ENCODE measurements around the gene GOLGA8R.
"Not testable (repeated sequence)": the region's sequence is repeated elsewhere in the genome, so short reads cannot be mapped to it uniquely, and the experiment has no call there.

The GOLGA8R gene, protein sequence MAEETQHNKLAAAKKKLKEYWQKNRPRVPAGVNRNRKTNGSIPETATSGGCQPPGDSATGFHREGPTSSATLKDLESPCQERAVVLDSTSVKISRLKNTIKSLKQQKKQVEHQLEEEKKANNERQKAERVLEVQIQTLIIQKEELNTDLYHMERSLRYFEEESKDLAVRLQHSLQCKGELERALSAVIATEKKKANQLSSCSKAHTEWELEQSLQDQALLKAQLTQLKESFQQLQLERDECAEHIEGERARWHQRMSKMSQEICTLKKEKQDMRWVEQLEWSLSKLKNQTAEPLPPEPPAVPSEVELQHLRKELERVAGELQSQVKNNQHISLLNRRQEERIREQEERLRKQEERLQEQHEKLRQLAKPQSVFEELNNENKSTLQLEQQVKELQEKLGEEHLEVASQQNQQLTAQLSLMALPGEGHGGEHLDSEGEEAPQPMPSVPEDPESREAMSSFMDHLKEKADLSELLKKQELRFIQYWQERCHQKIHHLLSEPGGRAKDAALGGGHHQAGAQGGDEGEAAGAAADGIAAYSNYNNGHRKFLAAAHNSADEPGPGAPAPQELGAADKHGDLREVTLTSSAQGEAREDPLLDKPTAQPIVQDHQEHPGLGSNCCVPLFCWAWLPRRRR

DNA sequence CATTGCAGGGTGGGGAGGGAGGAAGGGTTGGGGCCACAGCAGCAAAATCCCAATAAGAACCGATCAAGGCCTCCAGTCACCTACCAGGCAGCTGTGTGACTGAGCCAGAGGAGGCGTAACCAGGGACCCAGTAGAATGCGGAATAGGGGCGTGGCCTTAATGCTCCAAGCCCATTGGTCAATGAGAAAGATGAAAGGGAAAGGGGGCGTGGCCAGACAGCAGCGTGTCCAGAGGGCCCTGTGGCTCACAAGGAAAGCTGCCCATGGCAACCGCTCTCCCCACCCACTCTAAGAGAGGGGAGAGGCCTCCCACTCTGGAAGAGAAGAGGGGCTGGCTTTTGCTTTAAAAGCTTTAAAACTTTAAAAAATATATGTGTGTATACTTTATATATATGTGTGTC lies at the start of gene GOLGA8R:
GOLGA8R (minus strand) TSS at position 101 of the 400 bp plus-strand sequence; CDS start at position 3, 98 bp downstream.
- DNase-seq = not testable (repeated sequence)

DNA sequence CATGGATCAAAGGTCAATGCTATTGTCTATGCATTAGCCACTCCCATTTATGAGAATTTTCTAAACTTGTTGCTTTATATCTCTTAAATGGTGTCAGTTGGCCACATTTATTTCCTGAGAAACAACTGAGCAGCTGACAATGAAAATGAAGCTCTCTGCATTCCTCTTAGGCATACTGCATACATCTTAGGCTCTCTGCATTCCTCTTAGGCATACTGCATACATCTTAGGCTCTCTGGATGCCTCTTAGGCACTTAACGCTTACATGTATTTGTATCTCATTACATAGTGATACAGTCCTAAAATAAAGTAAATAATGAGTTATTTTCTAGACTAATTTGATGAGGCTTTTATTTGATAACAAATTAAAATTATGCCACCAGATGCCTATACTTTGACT lies 49.8 kb upstream of the GOLGA8R start:
- not testable (repeated sequence) for DNase-seq

DNA sequence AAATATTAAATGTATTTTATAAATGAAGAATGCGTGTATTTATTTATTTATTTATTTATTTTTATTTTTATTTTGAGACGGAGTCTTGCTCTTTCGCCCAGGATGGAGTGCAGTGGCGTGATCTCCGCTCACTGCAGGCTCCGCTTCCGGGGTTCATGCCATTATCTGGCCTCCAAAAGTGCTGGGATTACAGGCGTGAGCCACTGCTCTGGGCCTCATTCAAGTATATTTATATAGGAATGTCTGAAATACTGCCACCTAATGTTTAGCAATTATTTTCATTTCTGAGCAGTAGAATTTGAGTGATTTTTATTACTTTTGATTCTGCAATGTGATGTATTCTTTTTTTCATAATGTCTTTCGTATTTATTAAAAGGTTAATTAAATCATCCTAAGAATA lies 48.1 kb upstream of the GOLGA8R start:
- not testable (repeated sequence) for DNase-seq

DNA sequence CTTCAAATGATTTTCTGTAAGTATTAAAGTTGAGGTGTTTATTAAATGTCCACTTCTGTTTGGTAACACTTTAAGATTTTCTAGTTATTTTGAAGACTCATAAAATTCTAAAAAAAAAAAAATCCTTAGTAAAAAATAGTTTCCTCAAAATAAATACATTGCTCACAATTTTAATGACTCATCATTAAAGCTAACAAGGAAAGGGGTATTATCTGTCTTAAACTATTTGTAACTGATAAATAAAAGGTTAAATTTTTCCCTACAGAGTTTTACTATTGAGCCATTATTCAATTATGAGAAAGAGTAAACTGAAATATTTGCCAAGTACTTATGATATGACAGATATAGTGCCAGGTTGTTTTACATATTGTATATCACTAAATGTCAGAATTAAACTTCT lies 38.6 kb upstream of the GOLGA8R start:
- DNase-seq = not testable (repeated sequence)

DNA sequence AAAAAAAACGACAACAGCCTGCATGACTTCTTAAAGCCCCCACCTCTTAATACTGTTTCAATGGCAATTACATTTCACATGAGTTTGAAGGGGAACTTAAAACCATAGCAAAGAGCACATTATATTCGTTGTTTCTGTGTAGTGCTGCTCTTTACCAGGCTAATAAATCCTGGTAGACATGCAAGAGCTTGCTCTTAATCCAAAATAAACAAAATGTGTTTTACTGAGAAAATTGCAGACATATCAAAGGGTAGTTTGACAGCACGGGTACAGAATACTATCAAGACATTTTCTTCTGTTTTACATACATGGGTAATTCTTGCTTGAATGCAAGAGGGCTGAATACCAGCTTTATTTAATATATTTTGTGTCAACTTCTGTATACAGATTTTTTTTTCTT lies 24.3 kb upstream of the GOLGA8R start:
- not testable (repeated sequence) for DNase-seq

DNA sequence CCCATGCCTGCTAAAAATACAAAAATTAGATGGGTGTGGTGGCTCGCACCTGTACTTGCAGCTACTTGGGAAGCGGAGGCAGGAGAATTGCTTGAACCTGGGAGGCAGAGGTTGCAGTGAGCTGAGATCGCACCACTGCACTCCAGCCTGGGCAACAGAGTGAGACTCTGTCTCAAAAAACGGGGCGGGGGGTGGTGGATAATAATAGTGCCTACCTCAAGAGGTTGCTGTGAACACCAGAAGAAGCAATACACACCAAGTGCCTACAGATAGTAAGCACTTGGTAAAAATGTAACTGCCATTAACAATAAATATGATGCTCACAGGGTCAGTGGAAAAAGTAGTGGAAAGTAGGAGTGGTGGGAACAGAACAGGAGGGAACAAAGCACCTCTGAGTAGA lies 21.8 kb upstream of the GOLGA8R start:
- not testable (repeated sequence) for DNase-seq

DNA sequence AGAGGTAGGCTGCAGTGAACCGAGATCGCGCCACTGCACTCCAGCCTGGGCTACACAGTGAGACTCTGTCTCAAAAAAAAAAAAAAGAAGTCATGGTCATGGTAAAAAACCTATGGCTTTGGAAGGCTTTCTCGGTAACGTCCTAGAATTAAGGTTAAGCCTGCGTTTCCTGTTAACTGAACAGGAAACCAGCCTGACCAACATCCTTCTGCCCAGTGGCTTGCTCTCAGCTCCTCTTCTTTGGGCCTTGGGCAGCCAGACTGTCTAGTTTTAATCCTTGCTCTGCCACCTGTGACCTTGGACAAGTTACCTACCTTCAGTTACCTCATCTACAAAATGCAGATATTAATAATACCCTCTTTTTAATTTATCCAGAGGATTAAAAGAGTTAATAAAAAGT lies 6.7 kb upstream of the GOLGA8R start:
- not testable (repeated sequence) for DNase-seq

DNA sequence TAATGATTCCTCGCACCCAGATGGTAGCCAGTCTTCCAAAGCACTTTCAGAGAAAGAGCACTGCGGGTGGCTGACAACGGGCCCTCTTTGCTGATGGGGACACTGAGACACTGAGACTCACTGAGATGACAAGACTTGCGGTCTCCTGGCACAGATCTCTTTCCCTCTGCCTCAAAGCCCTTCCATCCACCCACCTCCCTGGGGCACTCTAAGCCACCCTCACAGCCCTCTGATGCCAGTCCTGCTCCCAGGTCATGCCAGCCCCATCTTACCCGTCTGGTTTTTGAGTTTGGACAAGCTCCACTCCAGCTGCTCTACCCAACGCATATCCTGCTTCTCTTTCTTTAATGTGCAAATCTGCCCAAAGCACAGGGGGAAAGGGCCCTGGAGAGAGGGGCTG lies 6.4 kb downstream of the GOLGA8R start:
- not testable (repeated sequence) for DNase-seq

DNA sequence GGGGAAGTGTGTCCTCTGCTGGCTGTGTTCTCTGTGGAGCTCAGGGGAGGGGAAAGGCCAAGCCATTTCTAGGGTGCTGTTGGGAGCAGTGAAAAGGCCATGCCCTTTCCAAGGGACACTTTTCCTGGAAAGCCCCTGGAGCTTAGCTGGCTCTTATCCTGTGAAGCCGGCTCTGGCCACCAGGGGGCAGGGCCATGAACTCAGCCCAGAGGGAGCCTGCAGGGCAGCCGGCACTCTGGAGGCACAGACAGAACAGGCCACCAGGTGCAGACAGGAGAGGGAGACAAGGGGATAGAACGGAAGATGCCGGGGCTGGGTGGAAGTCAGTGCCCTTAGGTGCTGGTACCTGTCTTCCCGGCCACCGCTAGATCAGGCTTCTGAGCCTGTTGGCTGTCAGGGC lies 15.1 kb downstream of the GOLGA8R start:
- not testable (repeated sequence) for DNase-seq

DNA sequence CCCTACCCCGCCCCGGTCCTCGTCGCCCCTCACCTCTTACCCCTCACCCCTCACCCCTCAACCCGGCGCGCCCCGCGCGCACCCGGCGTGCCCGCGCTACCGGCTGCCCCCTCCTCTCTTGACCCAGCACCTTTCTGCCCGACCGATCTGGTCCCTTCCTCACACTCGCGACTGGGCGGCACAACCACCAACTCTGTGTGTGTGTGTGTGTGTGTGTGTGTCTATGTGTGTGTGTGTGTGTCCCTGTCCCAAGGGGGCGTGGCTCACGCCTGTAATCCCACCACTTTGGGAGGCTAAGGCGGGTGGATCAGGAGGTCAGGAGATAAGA lies 20.4 kb downstream of the GOLGA8R start:
- not testable (repeated sequence) for DNase-seq

DNA sequence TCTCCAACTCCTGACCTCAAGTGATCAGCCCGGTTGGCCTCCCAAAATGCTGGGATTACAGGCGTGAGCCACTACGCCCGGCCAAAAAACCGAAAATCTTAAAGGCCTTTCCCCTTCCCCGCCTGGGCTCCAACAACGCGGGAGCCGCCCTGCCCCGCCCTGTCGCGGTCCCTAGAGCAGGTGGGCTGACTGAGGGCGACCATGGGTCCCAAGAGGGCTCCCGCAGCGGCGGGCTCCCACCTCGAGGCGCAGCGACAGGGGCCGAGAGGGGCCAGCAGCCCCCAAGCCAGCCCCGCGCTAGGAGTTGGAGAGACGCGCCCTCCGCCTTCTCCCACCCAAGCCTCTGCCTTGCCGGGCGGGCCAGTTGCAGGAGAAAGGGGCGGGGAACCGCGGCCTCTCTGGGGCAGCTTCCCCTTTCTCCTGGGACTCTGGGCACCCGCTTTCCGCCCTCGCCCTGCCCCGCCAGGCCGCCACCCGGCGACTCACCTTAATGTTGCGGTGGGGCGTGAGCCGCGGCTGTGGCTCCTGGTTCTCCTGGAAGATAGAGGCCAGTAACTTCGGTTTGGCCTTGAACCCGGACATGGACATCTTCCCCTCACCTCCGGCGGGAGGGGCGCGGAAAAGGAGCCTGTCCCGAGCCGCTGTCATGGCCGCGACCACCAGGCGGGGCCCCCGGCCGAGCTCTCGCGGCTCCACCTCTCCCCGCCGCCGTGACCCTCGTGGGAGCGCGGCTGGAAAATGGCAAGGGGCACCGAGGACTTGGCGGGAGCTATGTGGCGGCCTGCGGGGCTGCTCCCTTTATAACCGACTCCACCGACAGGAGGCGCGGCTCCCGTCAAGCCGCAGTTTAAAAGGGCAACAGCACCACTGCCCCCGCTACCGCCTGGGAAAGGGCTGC lies 21.0 kb downstream of the GOLGA8R start, which contains the start of gene CHRFAM7A:
CHRFAM7A (minus strand) TSS at position 775 of the 898 bp plus-strand sequence. CDS start 10,189 bp downstream, outside the sequence.
- DNase-seq = not testable (repeated sequence)

DNA sequence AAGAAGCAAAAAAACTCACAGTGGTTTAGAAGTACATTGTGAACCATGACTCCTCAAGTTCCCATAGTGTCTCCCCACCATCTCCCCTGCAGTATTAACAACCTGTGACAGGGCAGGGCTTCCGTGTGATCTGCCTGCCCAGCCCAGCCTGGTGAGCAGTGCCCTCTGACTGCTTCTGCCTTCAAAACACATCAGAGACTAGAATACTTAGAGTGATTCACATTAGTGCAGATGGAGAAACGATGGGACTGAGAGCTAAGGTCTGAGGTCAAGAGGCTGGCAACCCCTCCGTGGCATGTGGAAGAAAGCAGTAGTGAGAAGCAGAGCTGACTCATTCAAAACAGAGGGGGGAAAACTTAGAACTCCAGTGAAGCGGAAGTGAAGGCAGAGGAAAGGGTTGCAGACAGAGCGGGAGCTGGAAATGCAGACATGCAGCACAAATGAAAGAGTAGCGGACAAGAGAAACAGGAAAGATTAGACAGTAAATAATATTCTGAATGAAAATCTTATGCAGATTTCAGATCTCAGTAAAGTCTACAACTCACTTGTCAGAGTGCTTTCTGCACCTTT lies 27.7 kb downstream of the GOLGA8R start:
- not testable (repeated sequence) for DNase-seq

DNA sequence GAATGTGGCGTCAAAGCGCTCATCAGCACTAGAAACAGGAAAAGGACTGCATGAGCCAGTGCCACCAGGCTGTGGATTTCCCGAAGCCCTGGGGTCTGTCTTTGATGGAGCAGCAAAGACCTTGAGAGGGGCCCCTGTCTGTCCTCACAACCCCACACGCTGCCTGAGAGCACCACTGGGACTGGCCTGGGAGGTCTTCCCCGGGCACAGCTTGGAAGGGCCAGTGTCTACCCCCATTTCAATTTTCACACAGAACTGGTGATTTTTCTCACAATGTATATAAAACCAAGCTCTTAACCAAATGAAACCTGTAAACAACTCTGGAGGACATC lies 37.0 kb downstream of the GOLGA8R start:
- not testable (repeated sequence) for DNase-seq

DNA sequence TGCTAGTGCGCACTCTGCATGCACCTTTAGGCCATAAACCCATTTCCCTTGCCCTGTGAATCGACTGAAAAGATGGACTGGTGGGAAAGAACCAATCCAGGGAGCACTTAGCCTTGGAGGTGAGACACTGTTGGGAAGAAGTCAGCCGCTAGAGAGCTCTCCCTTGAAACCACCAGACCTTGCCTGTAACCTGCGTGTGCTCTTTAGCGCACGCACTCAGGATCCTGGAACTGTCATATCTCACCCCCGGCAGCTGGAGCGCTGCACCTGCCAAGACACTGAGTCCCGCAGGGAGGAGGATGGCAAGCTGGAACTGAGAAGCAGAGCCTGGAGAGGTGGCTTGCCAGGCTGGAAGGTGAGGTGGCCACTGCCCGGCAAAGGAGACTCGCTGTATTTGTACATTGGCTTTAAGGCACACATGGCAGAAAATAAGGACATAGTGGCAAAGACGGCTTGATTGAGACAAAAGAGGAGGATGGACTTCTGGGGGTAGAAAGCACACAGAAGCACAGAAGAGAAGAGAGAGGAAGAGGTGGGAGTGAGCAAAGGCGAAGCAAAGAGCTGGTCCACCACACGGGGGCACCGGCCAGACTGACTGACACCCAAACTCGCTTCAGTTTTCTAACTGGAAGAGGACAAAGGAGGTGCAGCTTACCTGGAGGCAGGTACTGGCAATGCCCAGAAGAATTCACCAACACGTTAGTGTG lies 37.5 kb downstream of the GOLGA8R start:
- DNase-seq = not testable (repeated sequence)

DNA sequence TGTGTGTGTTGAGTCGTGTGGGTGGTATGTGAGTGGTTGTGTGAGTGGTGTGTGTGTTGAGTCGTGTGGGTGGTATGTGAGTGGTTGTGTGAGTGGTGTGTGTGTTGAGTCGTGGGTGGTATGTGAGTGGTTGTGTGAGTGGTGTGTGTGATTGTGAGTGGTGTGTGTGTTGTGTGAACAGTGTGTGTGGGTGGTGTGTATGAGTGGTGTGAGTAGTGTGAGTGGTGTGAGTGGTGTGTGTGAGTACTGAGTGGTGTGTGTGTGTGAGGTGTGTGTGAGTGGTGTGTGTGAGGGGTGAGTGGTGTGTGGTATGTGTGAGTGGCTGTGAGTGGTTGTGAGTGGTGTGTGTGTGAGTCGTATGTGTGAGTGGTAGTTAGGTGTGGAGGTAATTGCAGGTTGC lies 38.2 kb downstream of the GOLGA8R start:
- DNase-seq = not testable (repeated sequence)

DNA sequence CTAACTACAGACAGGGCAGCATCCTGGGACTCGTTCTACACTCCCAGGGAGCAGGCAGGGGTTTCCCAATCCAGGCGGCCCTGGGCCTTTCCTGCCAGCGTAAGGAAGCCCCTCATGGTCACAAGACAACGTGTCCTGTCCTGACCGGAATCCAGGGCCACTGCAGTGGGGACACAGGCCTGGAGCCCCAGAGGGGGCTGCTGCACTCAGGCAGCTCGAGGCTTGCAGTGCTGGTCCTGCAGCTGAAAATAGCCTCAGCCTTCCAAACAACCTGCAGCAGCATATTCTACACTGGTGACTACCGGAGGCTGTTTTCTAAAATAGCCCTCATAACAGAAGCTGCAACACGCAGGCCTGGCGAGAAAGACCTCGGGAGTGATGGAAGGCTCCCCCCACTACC lies 39.2 kb downstream of the GOLGA8R start:
- DNase-seq = not testable (repeated sequence)

DNA sequence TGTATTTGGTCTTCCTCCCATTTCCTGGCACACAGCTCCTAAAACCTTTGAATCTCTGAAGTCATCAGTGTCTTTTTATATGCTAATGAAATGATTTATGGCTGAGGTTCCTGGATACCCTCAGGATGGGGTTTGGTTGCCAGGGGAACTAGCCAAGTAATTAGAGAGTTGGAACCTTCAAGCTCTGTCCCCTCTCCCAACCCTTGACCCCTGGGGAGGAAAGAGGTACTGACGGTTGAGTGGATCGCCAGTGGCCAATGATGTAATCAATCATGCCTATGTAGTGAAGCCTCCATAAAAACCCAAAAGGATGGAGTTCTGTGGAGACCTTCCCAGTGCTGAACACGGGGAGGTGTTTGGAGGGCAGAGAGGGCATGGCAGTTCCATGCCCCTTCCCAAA lies 45.8 kb downstream of the GOLGA8R start:
- not testable (repeated sequence) for DNase-seq

DNA sequence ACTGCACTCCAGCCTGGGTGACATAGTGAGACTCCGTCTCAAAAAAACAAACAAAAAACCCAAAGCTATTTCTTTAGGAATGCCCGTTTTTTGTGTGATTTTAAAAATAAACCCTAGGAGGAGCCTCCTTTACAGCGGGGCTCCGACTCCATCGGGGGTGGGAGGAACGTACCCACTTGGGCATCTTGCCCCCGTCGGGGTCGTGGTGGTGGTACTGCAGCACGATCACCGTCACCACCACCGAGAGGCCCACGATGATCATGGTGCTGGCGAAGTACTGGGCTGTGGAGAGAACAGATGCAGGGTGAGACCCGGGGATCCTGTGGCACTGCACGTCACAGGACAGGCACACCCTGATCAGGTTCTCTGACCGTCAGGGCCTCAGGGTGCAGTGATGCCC lies 46.8 kb downstream of the GOLGA8R start:
- DNase-seq = not testable (repeated sequence)

DNA sequence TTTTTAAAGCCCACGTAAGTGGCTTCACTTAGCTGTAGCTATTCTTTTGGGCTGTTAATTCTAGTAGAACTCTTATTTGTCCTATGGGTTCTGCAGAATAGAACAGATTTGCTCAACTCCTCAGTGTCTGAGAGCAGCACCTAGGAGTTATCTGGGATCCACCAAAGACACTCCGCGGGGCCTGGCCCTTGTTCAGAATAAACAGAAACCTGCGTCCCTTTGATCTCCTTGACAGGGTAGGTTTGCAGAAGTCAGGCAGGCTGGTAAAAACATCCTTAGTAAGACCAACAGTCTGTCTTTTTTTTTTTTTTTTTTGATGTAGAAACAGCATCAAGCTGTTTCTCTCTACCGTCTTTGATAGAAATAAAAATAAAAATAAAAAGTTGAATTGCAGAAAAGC lies 52.7 kb downstream of the GOLGA8R start:
- not testable (repeated sequence) for DNase-seq

DNA sequence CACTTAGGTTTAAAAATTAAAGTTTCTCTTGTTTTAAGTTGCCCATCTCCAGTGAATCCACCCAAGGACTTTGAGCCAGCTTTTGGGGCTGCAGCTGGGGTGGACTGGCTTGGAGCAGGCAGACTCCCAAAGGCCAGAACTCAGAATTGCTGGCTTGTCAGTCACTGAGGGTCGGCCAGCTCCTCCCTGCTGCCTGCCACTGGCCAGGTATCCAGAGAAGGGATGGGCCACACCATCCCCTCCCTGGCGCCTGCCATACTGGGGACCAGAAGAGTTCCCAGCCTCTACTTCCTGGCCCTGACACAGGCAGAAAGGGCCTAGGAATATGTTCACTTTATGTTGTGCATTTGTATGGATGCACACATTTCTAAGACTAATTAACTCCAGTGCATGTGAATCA lies 53.1 kb downstream of the GOLGA8R start:
- DNase-seq = not testable (repeated sequence)

DNA sequence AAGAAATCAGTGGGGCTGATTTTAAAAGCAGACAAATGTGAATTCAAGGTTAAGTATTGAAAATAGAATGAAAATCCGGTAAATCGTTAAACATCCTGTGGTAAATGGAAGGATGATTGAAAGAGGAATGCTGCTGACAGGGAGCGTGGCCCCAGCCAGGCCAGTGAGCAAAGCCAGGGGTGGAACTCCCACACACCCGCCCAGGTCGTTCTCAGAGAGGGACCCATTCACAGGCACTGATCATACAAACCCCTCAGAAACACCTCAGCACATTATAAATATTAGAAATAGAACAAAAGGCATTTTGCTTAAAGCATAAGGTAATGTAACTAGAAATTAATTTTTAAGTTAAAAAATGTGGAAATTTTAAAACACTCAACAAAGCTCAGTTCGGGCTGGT lies 59.0 kb downstream of the GOLGA8R start:
- DNase-seq = not testable (repeated sequence)
